ENCODE results near the gene PAAF1. TPM values are rescaled to one million over a fixed set of nuclear protein-coding genes. Genes with fewer than 3 reads are reported as not detected.

PAAF1 gene
- 27.5 and 33.2 TPM in 2 replicates for total RNA-seq
- long read RNA-seq, full-length matches to known transcripts = 79 of 101 reads
- long read RNA-seq, partial matches to known transcripts = 0 of 101 reads
- long read RNA-seq, other reads (novel, unspliced or antisense) = 22 of 101 reads

- DNase-seq (ENCODE audit: low read depth, low spot score) = peak; percentile 80
- TF ChIP-seq CTCF (conservative IDR thresholded peaks at IDR 0.05) = no peak
- Mint-ChIP-seq H3K27me3 (ENCODE audit: low read depth) (no peaks in the 10 kb centered on the region), H3K9me3 (no peaks in the 10 kb centered on the region), H3K4me1 (peaks cover 30% of the 10 kb centered on the region), H3K4me3 (peak within 1 kb of the TSS; percentile 99), H3K36me3 (ENCODE audit: low read depth) (peaks cover 8% of the 10 kb centered on the region), H3K27ac (ENCODE audit: unreplicated experiment) (peak within 1 kb of the TSS; percentile 99)
These were observed at the start of gene PAAF1, which contains the start of gene COA4 for GRCh38 chr11:73876424-73877310. PAAF1 (plus strand) TSS chr11:73876999; CDS start chr11:73877022, 23 bp downstream. COA4 (minus strand) TSS chr11:73876846; CDS start chr11:73873378, 3,468 bp downstream.

GRCh38 chr11:73830261-73830660 is 46.5 kb upstream of the PAAF1 start:
- Mint-ChIP-seq H3K4me1 (no peaks in the 10 kb centered on the region), H3K27me3 (ENCODE audit: low read depth) (no peaks in the 10 kb centered on the region), H3K27ac (ENCODE audit: unreplicated experiment) (no peak overlapping the region), H3K9me3 (no peaks in the 10 kb centered on the region), H3K36me3 (ENCODE audit: low read depth) (peaks cover 6% of the 10 kb centered on the region), H3K4me3 (no peak overlapping the region)
- no peak for DNase-seq (ENCODE audit: low read depth, low spot score)
- TF ChIP-seq CTCF (conservative IDR thresholded peaks at IDR 0.05) = no peak

GRCh38 chr11:73833067-73833466 is 43.7 kb upstream of the PAAF1 start:
- no peak for DNase-seq (ENCODE audit: low read depth, low spot score)
- Mint-ChIP-seq H3K4me1 (no peaks in the 10 kb centered on the region), H3K27me3 (ENCODE audit: low read depth) (no peaks in the 10 kb centered on the region), H3K9me3 (no peaks in the 10 kb centered on the region), H3K4me3 (no peak overlapping the region), H3K36me3 (ENCODE audit: low read depth) (no peaks in the 10 kb centered on the region), H3K27ac (ENCODE audit: unreplicated experiment) (no peak overlapping the region)
- no peak for TF ChIP-seq CTCF (conservative IDR thresholded peaks at IDR 0.05)

- no peaks in the 10 kb centered on the region for H3K36me3 Mint-ChIP-seq (ENCODE audit: low read depth)
- H3K27ac Mint-ChIP-seq (ENCODE audit: unreplicated experiment) = no peak overlapping the region
These were observed 38.2 kb upstream of the PAAF1 start for GRCh38 chr11:73838443-73839122.

More at GRCh38 chr11:73838443-73839122, 38.2 kb upstream of the PAAF1 start:
- DNase-seq (ENCODE audit: low read depth, low spot score) = no peak
- no peaks in the 10 kb centered on the region for H3K27me3 Mint-ChIP-seq (ENCODE audit: low read depth)
- no peaks in the 10 kb centered on the region for H3K9me3 Mint-ChIP-seq
- H3K4me1 Mint-ChIP-seq = no peaks in the 10 kb centered on the region
- H3K4me3 Mint-ChIP-seq = no peak overlapping the region
- no peak for TF ChIP-seq CTCF (conservative IDR thresholded peaks at IDR 0.05)
